Upper lobe of right lung (tissue), 1 donor: ENCODE data around the gene C1QTNF3. TPM values are rescaled to one million over a fixed set of nuclear protein-coding genes. Genes with fewer than 3 reads are reported as not detected.

ENCODE experiments used
- ATAC-seq: fragments of 200-7000 bp; cut with Tn5 transposase; one replicate; pipeline ENCODE4 v1.9.1; 2020; ENCODE audit warnings: mild to moderate bottlenecking, moderate library complexity
- DNase-seq: peaks from one replicate; pipeline ENCODE4 v3.0.0-alpha.2; 2020
- H3K27ac ChIP-seq: fragments of 200-600 bp; one replicate; pipeline ENCODE4 v1.8.0; 2022
- H3K27me3 ChIP-seq: fragments of 200-600 bp; one replicate; pipeline ENCODE4 v1.8.0; 2022; ENCODE audit warnings: mild to moderate bottlenecking
- H3K36me3 ChIP-seq: fragments of 200-600 bp; one replicate; pipeline ENCODE4 v1.8.0; 2022
- H3K4me1 ChIP-seq: fragments of 200-600 bp; one replicate; pipeline ENCODE4 v1.8.0; 2022
- H3K4me3 ChIP-seq: fragments of 200-600 bp; one replicate; pipeline ENCODE4 v1.8.0; 2022; ENCODE audit warnings: mild to moderate bottlenecking
- H3K9me3 ChIP-seq: fragments of 200-600 bp; one replicate; pipeline ENCODE4 v1.8.0; 2022
- CTCF ChIP-seq: fragments of 200-600 bp; IDR thresholded peaks from one replicate; pipeline ENCODE4 v1.8.0; 2022; ENCODE audit warnings: antibody characterized with exemption
- intact Hi-C: fragments of 100-400 bp; cut with DNase I; formaldehyde crosslinking; loops from one replicate; pipeline ENCODE4 v1.11.0; 2022
- total RNA-seq: library from RNA; stranded (reverse); fragmentation: NEBNext Ultra II Directional; extraction: Animal tissue kit (Norgen Biotek cat#: 25700); gene quantifications from one replicate; pipeline ENCODE4 v1.2.1, GENCODE V29; 2021
- donor health status: DM: no; HTN: yes; CAD: no; lungs with severe emphysema.

Gene C1QTNF3
- total RNA-seq, 1 donor from 2014 or later = 4.5 TPM

GRCh38 chr5:34030048-34030447 lies 13.0 kb downstream of the C1QTNF3 start:
- H3K9me3 ChIP-seq = no peaks in the 10 kb centered on the region
- H3K27ac ChIP-seq = no peak overlapping the region
- no peaks in the 10 kb centered on the region for H3K4me1 ChIP-seq
- intact Hi-C loops = no loop called here
- peaks cover 3% of the 10 kb centered on the region for H3K36me3 ChIP-seq
- ATAC-seq (no peak), DNase-seq (no peak)
- H3K27me3 ChIP-seq = no peaks in the 10 kb centered on the region
- no peak overlapping the region for H3K4me3 ChIP-seq
- no peak for TF ChIP-seq CTCF

GRCh38 chr5:34028349-34028748 lies 14.7 kb downstream of the C1QTNF3 start:
- H3K36me3 ChIP-seq = no peaks in the 10 kb centered on the region
- no peak for TF ChIP-seq CTCF
- no peak overlapping the region for H3K4me3 ChIP-seq
- no peak for DNase-seq
- intact Hi-C loops = no loop called here
- no peak overlapping the region for H3K27ac ChIP-seq
- no peaks in the 10 kb centered on the region for H3K4me1 ChIP-seq
- H3K9me3 ChIP-seq = no peaks in the 10 kb centered on the region
- no peaks in the 10 kb centered on the region for H3K27me3 ChIP-seq
- no peak for ATAC-seq

- Histone ChIP-seq H3K27ac (no peak overlapping the region), H3K27me3 (no peaks in the 10 kb centered on the region), H3K36me3 (no peaks in the 10 kb centered on the region), H3K4me1 (no peaks in the 10 kb centered on the region), H3K9me3 (no peaks in the 10 kb centered on the region), H3K4me3 (no peak overlapping the region)
- ATAC-seq (no peak), DNase-seq (no peak)
- intact Hi-C loops = no loop called here
- TF ChIP-seq CTCF = no peak
Measured at GRCh38 chr5:34026089-34026761, 16.8 kb downstream of the C1QTNF3 start.

- DNase-seq (no peak), ATAC-seq (no peak)
- Histone ChIP-seq H3K36me3 (no peaks in the 10 kb centered on the region), H3K9me3 (no peaks in the 10 kb centered on the region), H3K27ac (no peak overlapping the region), H3K4me3 (no peak overlapping the region), H3K4me1 (no peaks in the 10 kb centered on the region), H3K27me3 (no peaks in the 10 kb centered on the region)
- intact Hi-C loops = no loop called here
- no peak for TF ChIP-seq CTCF
Measured at GRCh38 chr5:34022121-34022705, 20.8 kb downstream of the C1QTNF3 start.

- intact Hi-C loops = no loop called here
- no peak for DNase-seq
- no peak for ATAC-seq
- Histone ChIP-seq H3K9me3 (no peaks in the 10 kb centered on the region), H3K4me3 (no peak overlapping the region), H3K36me3 (no peaks in the 10 kb centered on the region), H3K27me3 (no peaks in the 10 kb centered on the region), H3K27ac (no peak overlapping the region), H3K4me1 (no peaks in the 10 kb centered on the region)
- no peak for TF ChIP-seq CTCF
Measured at GRCh38 chr5:34021334-34021733, 21.7 kb downstream of the C1QTNF3 start.

GRCh38 chr5:34020726-34021125 lies 22.3 kb downstream of the C1QTNF3 start:
- Histone ChIP-seq H3K27me3 (no peaks in the 10 kb centered on the region), H3K4me1 (no peaks in the 10 kb centered on the region), H3K36me3 (no peaks in the 10 kb centered on the region), H3K4me3 (no peak overlapping the region), H3K9me3 (no peaks in the 10 kb centered on the region), H3K27ac (no peak overlapping the region)
- intact Hi-C loops = no loop called here
- no peak for DNase-seq
- ATAC-seq = no peak
- no peak for TF ChIP-seq CTCF
